ENCODE data around the gene CD38. TPM values are rescaled to one million over a fixed set of nuclear protein-coding genes. Genes with fewer than 3 reads are reported as not detected.

CD38 gene
- total RNA-seq, 1 experiment from 2014 or later = not detected

GRCh38 chr4:15786743-15787142 lies 8.6 kb downstream of the CD38 start:
- H3K9me3 ChIP-seq (ENCODE audit: control insufficient read depth in 1 of 2, insufficient read depth in 1 of 2, low read depth in 1 of 2, low read length in 2 of 2) = no peaks in the 10 kb centered on the region
- ATAC-seq (no peak), DNase-seq (ENCODE audit: low read depth, low spot score) (no peak)
- H3K4me3 ChIP-seq (replicated peaks in 1 of 2; ENCODE audit: low read depth in 1 of 2, low read length in 2 of 2) = no peak overlapping the region
- CTCF ChIA-PET = no interaction called here
- no peak overlapping the region for H3K27ac ChIP-seq (ENCODE audit: low read depth, low read length)
- no peak overlapping the region for H3K4me2 ChIP-seq (ENCODE audit: low read length)
- no peaks in the 10 kb centered on the region for H3K4me1 ChIP-seq (ENCODE audit: control insufficient read depth in 1 of 2, insufficient read depth in 2 of 2, low read length in 2 of 2)
- H3K36me3 ChIP-seq (ENCODE audit: control insufficient read depth in 1 of 2, insufficient read depth in 2 of 2, low read length in 2 of 2) = no peaks in the 10 kb centered on the region
- no TSS peak for BruUV-seq (replicated peaks)
- H3K9me2 ChIP-seq (ENCODE audit: insufficient read depth) = no peaks in the 10 kb centered on the region
- no peaks in the 10 kb centered on the region for H4K20me1 ChIP-seq (ENCODE audit: insufficient read depth)
- no peak overlapping the region for H3K9ac ChIP-seq (ENCODE audit: low read length)
- intact Hi-C loops (cut with micrococcal nuclease) = no loop called here
- TF ChIP-seq EZH2phosphoT487 (IDR thresholded peaks at IDR 0.05; ENCODE audit: borderline replicate concordance) = no peak
- TF ChIP-seq SIN3A (IDR thresholded peaks at IDR 0.05; ENCODE audit: low read depth) = no peak
- RAD21 ChIA-PET (ENCODE audit: low non-redundant PET in 1 of 2, low total read pairs in 2 of 2, uncharacterized antibody in 2 of 2, unreplicated experiment in 2 of 2) = no interaction called here
- POLR2A ChIA-PET = no interaction called here
- H3K27me3 ChIP-seq (ENCODE audit: insufficient read depth, low read length) = no peaks in the 10 kb centered on the region
- H2AFZ ChIP-seq (ENCODE audit: low read depth, low read length, poor library complexity, severe bottlenecking) = no peak overlapping the region
- no peaks in the 10 kb centered on the region for H3K79me2 ChIP-seq (ENCODE audit: insufficient read depth, low read length)

GRCh38 chr4:15792974-15793373 lies 14.8 kb downstream of the CD38 start:
- Histone ChIP-seq H3K9ac (ENCODE audit: low read length) (no peak overlapping the region), H3K9me3 (ENCODE audit: control insufficient read depth in 1 of 2, insufficient read depth in 1 of 2, low read depth in 1 of 2, low read length in 2 of 2) (no peaks in the 10 kb centered on the region), H3K36me3 (ENCODE audit: control insufficient read depth in 1 of 2, insufficient read depth in 2 of 2, low read length in 2 of 2) (no peaks in the 10 kb centered on the region), H3K4me2 (ENCODE audit: low read length) (no peak overlapping the region), H3K27me3 (ENCODE audit: insufficient read depth, low read length) (no peaks in the 10 kb centered on the region), H3K27ac (ENCODE audit: low read depth, low read length) (no peak overlapping the region), H3K4me3 (replicated peaks in 1 of 2; ENCODE audit: low read depth in 1 of 2, low read length in 2 of 2) (no peak overlapping the region), H3K4me1 (ENCODE audit: control insufficient read depth in 1 of 2, insufficient read depth in 2 of 2, low read length in 2 of 2) (no peaks in the 10 kb centered on the region), H4K20me1 (ENCODE audit: insufficient read depth) (no peaks in the 10 kb centered on the region), H2AFZ (ENCODE audit: low read depth, low read length, poor library complexity, severe bottlenecking) (no peak overlapping the region), H3K79me2 (ENCODE audit: insufficient read depth, low read length) (no peaks in the 10 kb centered on the region), H3K9me2 (ENCODE audit: insufficient read depth) (no peaks in the 10 kb centered on the region)
- ChIA-PET CTCF (interaction anchor here (3.4 kb wide), 1 partner anchor 13 kb away, joined by 14 read pairs; no protein-coding TSS in a partner anchor), POLR2A (no interaction called here), RAD21 (ENCODE audit: low non-redundant PET in 1 of 2, low total read pairs in 2 of 2, uncharacterized antibody in 2 of 2, unreplicated experiment in 2 of 2) (no interaction called here)
- no TSS peak for BruUV-seq (replicated peaks)
- TF ChIP-seq SRF (IDR thresholded peaks at IDR 0.05; ENCODE audit: low read depth) (no peak), EZH2 (IDR thresholded peaks at IDR 0.05) (no peak), TCF7L2 (IDR thresholded peaks at IDR 0.05; ENCODE audit: borderline replicate concordance, extremely low read depth, insufficient read depth, insufficient read length) (no peak), REST (IDR thresholded peaks at IDR 0.05; ENCODE audit: low read depth) (no peak), CEBPB (IDR thresholded peaks at IDR 0.05; ENCODE audit: low read depth) (no peak), JUND (IDR thresholded peaks at IDR 0.05) (no peak), POLR2AphosphoS5 (IDR thresholded peaks at IDR 0.05; ENCODE audit: low read depth, low read length) (no peak), SP1 (IDR thresholded peaks at IDR 0.05; ENCODE audit: low read depth) (no peak), MAX (IDR thresholded peaks at IDR 0.05) (no peak), EGR1 (IDR thresholded peaks at IDR 0.05; ENCODE audit: low read depth) (no peak), ELF1 (IDR thresholded peaks at IDR 0.05; ENCODE audit: borderline replicate concordance, low read depth) (no peak), CBX3 (IDR thresholded peaks at IDR 0.05; ENCODE audit: low read depth) (no peak), CTCF (IDR thresholded peaks at IDR 0.05 in 2 of 3, conservative IDR thresholded peaks at IDR 0.05 in 1 of 3; ENCODE audit: borderline replicate concordance in 1 of 3, insufficient read depth in 1 of 3, low read depth in 2 of 3, low read length in 2 of 3) (no peak), SIN3A (IDR thresholded peaks at IDR 0.05; ENCODE audit: low read depth) (no peak), FOSL1 (IDR thresholded peaks at IDR 0.05; ENCODE audit: low read depth) (no peak), POLR2A (IDR thresholded peaks at IDR 0.05; ENCODE audit: borderline replicate concordance, extremely low read depth, insufficient read depth, insufficient read length) (no peak)
- intact Hi-C loops (cut with micrococcal nuclease) = no loop called here
- DNase-seq (ENCODE audit: low read depth, low spot score) (no peak), ATAC-seq (no peak)

Data from HCT116 (cell line).